Mucosa of descending colon (tissue), 3 donors: Measurements from ENCODE around the gene REPS1. TPM values are rescaled to one million over a fixed set of nuclear protein-coding genes. Genes with fewer than 3 reads are reported as not detected.
"Not testable (repeated sequence)": the region's sequence is repeated elsewhere in the genome, so short reads cannot be mapped to it uniquely, and the experiment has no call there.

Experiments
- ATAC-seq: fragments of 200-7000 bp; cut with Tn5 transposase; one replicate; pipeline ENCODE4 v1.9.1; 2020; ENCODE audit warnings: mild to moderate bottlenecking, moderate library complexity
- DNase-seq, 3 donors: peaks; one replicate each; pipeline ENCODE4 v3.0.0-alpha.2; 2020
- H3K36me3 ChIP-seq: fragments of 200-600 bp; one replicate; pipeline ENCODE4 v1.8.0; 2021; ENCODE audit warnings: low read depth, mild to moderate bottlenecking
- H3K4me1 ChIP-seq: fragments of 200-600 bp; one replicate; pipeline ENCODE4 v1.8.0; 2021; ENCODE audit warnings: low read depth, mild to moderate bottlenecking
- H3K4me3 ChIP-seq: fragments of 200-600 bp; one replicate; pipeline ENCODE4 v1.8.0; 2021; ENCODE audit warnings: mild to moderate bottlenecking
- H3K9me3 ChIP-seq: fragments of 200-600 bp; one replicate; pipeline ENCODE4 v1.8.0; 2021; ENCODE audit warnings: mild to moderate bottlenecking
- intact Hi-C, 2 donors: fragments of 100-400 bp; cut with DNase I in 1 of 2; cut with micrococcal nuclease in 1 of 2; formaldehyde crosslinking; loops; one replicate each; pipeline versions ENCODE4 v1.11.0 to v1.11.1; 2022; cut with DNase I, micrococcal nuclease
- total RNA-seq, 3 donors: library from RNA; stranded (reverse); fragmentation: NEBNext Ultra II Directional in 2 of 3; extraction: Animal tissue kit (Norgen Biotek cat#: 25700) in 2 of 3; gene quantifications; one replicate each; pipeline versions ENCODE4 v1.2.1 to v1.2.4, GENCODE V29; 2021 to 2023
- TF ChIP-seq, protein P1 (sequence below): fragments of 200-600 bp; IDR thresholded peaks from one replicate; pipeline ENCODE4 v1.8.0; 2022; ENCODE audit warnings: antibody characterized with exemption, mild to moderate bottlenecking
- donor health status: DM: no; HTN: no; CAD: no; lungs with moderate emphysema.
- donor health status: DM: no; HTN: no; CAD: no.
- donor health status: DM: no; HTN: yes; CAD: no.

Gene REPS1
- total RNA-seq, 3 donors from 2014 or later = 31.4 to 42.4 (median 33.6) TPM

GRCh38 chr6:139028658-139029469 lies 40.8 kb upstream of the REPS1 start, which contains the start of gene ABRACL:
Gene ABRACL, plus strand, starts transcription at chr6:139028745. Its CDS starts 5,416 bp downstream, at chr6:139034161.
- Histone ChIP-seq H3K36me3 (no peaks in the 10 kb centered on the region), H3K4me1 (no peaks in the 10 kb centered on the region), H3K9me3 (no peaks in the 10 kb centered on the region), H3K4me3 (peak within 1 kb of the TSS; percentile 94)
- DNase-seq (peak; percentile 79 to 85 (median 82)), ATAC-seq (peak; percentile 82)
- TF ChIP-seq, protein P1, sequence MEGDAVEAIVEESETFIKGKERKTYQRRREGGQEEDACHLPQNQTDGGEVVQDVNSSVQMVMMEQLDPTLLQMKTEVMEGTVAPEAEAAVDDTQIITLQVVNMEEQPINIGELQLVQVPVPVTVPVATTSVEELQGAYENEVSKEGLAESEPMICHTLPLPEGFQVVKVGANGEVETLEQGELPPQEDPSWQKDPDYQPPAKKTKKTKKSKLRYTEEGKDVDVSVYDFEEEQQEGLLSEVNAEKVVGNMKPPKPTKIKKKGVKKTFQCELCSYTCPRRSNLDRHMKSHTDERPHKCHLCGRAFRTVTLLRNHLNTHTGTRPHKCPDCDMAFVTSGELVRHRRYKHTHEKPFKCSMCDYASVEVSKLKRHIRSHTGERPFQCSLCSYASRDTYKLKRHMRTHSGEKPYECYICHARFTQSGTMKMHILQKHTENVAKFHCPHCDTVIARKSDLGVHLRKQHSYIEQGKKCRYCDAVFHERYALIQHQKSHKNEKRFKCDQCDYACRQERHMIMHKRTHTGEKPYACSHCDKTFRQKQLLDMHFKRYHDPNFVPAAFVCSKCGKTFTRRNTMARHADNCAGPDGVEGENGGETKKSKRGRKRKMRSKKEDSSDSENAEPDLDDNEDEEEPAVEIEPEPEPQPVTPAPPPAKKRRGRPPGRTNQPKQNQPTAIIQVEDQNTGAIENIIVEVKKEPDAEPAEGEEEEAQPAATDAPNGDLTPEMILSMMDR = no peak
- intact Hi-C loops = no loop called here

- no peak for ATAC-seq
These were observed 40.2 kb upstream of the REPS1 start for GRCh38 chr6:139028215-139028657.

DNA sequence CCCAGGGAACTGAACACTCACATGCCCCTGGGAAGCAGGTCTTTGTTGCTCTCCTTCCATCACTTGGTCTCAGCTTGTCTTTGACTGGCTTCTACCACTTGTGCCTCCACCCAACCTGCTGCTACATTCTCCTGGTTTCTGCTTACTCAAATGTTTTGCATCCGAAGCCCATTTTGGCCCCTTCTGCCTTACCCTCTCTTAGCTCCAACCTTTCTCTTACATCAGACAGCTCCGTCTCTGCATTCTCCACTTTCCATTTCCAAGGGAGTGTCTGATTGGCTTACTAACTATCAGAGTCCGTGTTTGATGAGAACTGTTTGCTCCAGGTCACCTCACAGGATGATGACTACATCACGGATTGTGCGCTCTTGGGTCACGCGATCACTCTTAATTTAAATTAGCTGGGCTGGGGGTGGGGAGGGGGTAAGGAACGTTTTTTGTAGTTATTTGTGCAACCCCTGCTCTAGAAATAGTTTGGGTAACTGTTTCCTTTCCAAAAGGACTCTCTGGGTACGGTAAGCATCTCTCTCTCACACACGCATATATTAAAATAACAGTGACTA lies 39.6 kb upstream of the REPS1 start:
- Histone ChIP-seq H3K4me3 (no peak overlapping the region), H3K4me1 (no peaks in the 10 kb centered on the region), H3K9me3 (no peaks in the 10 kb centered on the region), H3K36me3 (no peaks in the 10 kb centered on the region)
- peak; percentile 62 for ATAC-seq
- TF ChIP-seq, protein P1 = no peak
- DNase-seq = peak in 1 of 3 donors; percentile 51
- intact Hi-C loops = no loop called here

More at GRCh38 chr6:139028215-139028657, 40.2 kb upstream of the REPS1 start:
- intact Hi-C loops = no loop called here
- Histone ChIP-seq H3K4me3 (peak overlapping the region; percentile 94), H3K9me3 (no peaks in the 10 kb centered on the region), H3K36me3 (no peaks in the 10 kb centered on the region), H3K4me1 (no peaks in the 10 kb centered on the region)
- TF ChIP-seq, protein P1 = no peak
- no peak for DNase-seq

DNA sequence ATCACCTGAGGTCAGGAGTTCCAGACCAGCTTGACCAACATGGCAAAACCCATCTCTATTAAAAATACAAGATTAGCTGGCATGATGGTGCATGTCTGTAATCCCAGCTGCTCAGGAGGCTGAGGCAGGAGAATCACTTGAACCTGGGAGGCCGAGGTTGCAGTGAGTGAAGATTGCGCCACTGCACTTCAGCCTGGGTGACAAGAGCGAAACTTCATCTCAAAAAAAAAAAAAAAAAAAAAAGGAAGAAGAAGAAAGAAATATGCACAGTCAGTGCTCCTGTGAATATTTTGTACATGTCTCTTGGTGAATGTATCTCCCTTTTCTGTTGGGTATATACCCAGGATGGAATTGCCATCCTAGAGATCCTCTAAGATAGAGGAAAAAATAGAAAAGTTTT lies 37.4 kb upstream of the REPS1 start:
- intact Hi-C loops, H3K9me3 ChIP-seq, ATAC-seq, H3K36me3 ChIP-seq, DNase-seq, H3K4me3 ChIP-seq, H3K4me1 ChIP-seq: not testable (repeated sequence)

GRCh38 chr6:139020689-139021088 lies 32.6 kb upstream of the REPS1 start:
- H3K9me3 ChIP-seq = no peaks in the 10 kb centered on the region
- no peak overlapping the region for H3K4me3 ChIP-seq
- peak; percentile 99 for ATAC-seq
- DNase-seq = peak in 2 of 3 donors; percentile 54 to 64
- TF ChIP-seq, protein P1 = no peak
- no peaks in the 10 kb centered on the region for H3K4me1 ChIP-seq
- no peaks in the 10 kb centered on the region for H3K36me3 ChIP-seq
- intact Hi-C loops = no loop called here

DNA sequence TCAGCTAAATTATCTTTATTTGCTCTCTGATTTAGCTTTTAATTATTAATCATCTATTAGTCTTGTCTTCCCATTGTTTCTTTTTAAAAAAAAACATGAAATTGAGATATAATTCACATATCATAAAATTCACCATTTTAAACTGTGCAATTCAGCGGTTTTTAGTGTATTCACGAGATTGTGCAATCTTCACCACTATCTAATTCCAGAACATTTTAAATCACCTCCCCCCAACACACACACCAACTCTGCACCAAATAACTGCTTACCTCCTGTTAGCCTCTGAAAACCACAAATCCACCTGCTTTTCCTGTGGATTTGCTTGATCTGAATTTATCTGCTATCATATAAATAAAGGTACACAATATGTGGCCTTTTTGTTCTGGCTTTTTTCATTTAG lies 31.7 kb upstream of the REPS1 start:
- no peak for ATAC-seq
- TF ChIP-seq, protein P1 = no peak
- intact Hi-C loops = no loop called here

More for the DNA sequence above, 31.7 kb upstream of the REPS1 start:
- no peaks in the 10 kb centered on the region for H3K36me3 ChIP-seq
- H3K4me3 ChIP-seq = no peak overlapping the region
- H3K9me3 ChIP-seq = no peaks in the 10 kb centered on the region
- DNase-seq = no peak
- peaks cover 5% of the 10 kb centered on the region for H3K4me1 ChIP-seq
